WTC11 (cell line): Measurements from ENCODE around the gene HS3ST4.

Experiments
- CTCF ChIP-seq: fragments of 200-600 bp; IDR thresholded peaks from 2 replicates; pipeline ENCODE4 v1.8.0; 2022; ENCODE audit warnings: antibody characterized with exemption
- ESRRA ChIP-seq: sonication (generic); formaldehyde crosslinking; IDR thresholded peaks from 2 replicates; pipeline ENCODE4 v1.8.1; 2022; ENCODE audit warnings: mild to moderate bottlenecking, missing genetic modification reagents, borderline replicate concordance
- JUN ChIP-seq: sonication (generic); formaldehyde crosslinking; IDR thresholded peaks from 2 replicates; pipeline ENCODE4 v1.8.0; 2023; ENCODE audit warnings: mild to moderate bottlenecking, missing genetic modification reagents
- SP1 ChIP-seq: sonication (generic); formaldehyde crosslinking; conservative IDR thresholded peaks from 2 replicates; pipeline ENCODE4 v1.8.1; 2022; ENCODE audit warnings: missing genetic modification reagents
- ZNF512 ChIP-seq: sonication (generic); formaldehyde crosslinking; IDR thresholded peaks from 2 replicates; pipeline ENCODE4 v1.8.1; 2022; ENCODE audit warnings: missing genetic modification reagents, borderline replicate concordance

- TF ChIP-seq ZNF512 (no peak), CTCF (no peak), JUN (CRISPR knock-in tag) (no peak), SP1 (CRISPR knock-in tag) (no peak), ESRRA (CRISPR knock-in tag) (no peak)
Observed at GRCh38 chr16:25643633-25644032, 48.1 kb upstream of the HS3ST4 start.
